Cardiac muscle cell (in vitro differentiated cells and primary cell): ENCODE results near the gene KCNMA1. TPM values are rescaled to one million over a fixed set of nuclear protein-coding genes. Genes with fewer than 3 reads are reported as not detected.

Experiments used
- DNase-seq, 2 donors: peaks; one replicate each; pipeline versions ENCODE4 v3.0.0 to v3.0.0-alpha.2; 2010 to 2017; ENCODE audit warnings: low read depth in 1 of 2, low spot score in 1 of 2
- H3K27ac ChIP-seq: fragments of 200-600 bp; sonication (generic); 2 replicates; pipeline ENCODE4 v1.5.1; 2016
- H3K27me3 ChIP-seq: fragments of 200-600 bp; sonication (generic); 2 replicates; pipeline ENCODE4 v1.6.0; 2016; ENCODE audit warnings: control low read depth
- H3K36me3 ChIP-seq: fragments of 200-600 bp; sonication (generic); 2 replicates; pipeline ENCODE4 v1.5.1; 2016; ENCODE audit warnings: control low read depth
- H3K4me1 ChIP-seq: fragments of 200-600 bp; sonication (generic); 2 replicates; pipeline ENCODE4 v1.8.1; 2017; ENCODE audit warnings: low read depth, mild to moderate bottlenecking, mixed run types
- H3K4me3 ChIP-seq: fragments of 200-600 bp; sonication (generic); 2 replicates; pipeline ENCODE4 v1.5.1; 2016; ENCODE audit warnings: mild to moderate bottlenecking
- H3K9me3 ChIP-seq: fragments of 200-600 bp; sonication (generic); 2 replicates; pipeline ENCODE4 v1.5.1; 2017; ENCODE audit warnings: low read depth, mild to moderate bottlenecking, control low read depth
- polyA plus RNA-seq: library from polyadenylated mRNA; unstranded; fragments of >200 nt; fragmentation: Nextera tagmentation; extraction: Ambion mirVana; gene quantifications from 2 replicates; pipeline ENCODE4 v1.2.1, GENCODE V29; 2016
- total RNA-seq: library from RNA; depleted of rRNA; stranded (reverse); fragments of >200 nt; gene quantifications from 2 replicates; pipeline ENCODE4 v1.2.3, GENCODE V29; 2016
- TF ChIP-seq, protein P1 (sequence below): IDR thresholded peaks from 2 replicates; pipeline ENCODE4 v1.5.1; 2012; ENCODE audit warnings: low read depth, mild to moderate bottlenecking, low read length

KCNMA1 gene
- total and polyA plus RNA-seq, 2 experiments from 2014 or later = 1.8 to 1.9 TPM

DNA sequence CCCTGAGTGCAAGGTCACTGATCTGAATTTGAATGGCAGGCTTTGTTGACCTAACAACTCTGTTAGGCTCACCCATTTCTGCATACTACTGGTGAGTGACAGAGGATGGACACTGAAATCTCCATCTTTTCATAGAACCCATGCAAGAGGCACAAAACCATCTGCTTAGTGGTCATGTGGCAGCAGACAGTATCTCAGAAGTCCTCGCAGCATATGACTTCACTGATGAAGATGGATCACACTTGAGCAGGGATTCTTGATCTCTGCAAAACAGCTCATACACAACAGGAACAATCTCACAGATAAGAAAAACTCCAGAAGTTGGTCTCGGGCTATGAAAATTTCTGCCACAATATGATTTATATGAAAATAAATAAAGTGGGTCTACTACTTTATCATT lies 487.9 kb downstream of the KCNMA1 start:
- Histone ChIP-seq H3K27ac (no peak overlapping the region), H3K27me3 (no peaks in the 10 kb centered on the region), H3K4me3 (no peak overlapping the region), H3K4me1 (peaks cover 3% of the 10 kb centered on the region), H3K36me3 (no peaks in the 10 kb centered on the region), H3K9me3 (no peaks in the 10 kb centered on the region)
- TF ChIP-seq, protein P1, sequence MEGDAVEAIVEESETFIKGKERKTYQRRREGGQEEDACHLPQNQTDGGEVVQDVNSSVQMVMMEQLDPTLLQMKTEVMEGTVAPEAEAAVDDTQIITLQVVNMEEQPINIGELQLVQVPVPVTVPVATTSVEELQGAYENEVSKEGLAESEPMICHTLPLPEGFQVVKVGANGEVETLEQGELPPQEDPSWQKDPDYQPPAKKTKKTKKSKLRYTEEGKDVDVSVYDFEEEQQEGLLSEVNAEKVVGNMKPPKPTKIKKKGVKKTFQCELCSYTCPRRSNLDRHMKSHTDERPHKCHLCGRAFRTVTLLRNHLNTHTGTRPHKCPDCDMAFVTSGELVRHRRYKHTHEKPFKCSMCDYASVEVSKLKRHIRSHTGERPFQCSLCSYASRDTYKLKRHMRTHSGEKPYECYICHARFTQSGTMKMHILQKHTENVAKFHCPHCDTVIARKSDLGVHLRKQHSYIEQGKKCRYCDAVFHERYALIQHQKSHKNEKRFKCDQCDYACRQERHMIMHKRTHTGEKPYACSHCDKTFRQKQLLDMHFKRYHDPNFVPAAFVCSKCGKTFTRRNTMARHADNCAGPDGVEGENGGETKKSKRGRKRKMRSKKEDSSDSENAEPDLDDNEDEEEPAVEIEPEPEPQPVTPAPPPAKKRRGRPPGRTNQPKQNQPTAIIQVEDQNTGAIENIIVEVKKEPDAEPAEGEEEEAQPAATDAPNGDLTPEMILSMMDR = no peak
- DNase-seq = no peak

DNA sequence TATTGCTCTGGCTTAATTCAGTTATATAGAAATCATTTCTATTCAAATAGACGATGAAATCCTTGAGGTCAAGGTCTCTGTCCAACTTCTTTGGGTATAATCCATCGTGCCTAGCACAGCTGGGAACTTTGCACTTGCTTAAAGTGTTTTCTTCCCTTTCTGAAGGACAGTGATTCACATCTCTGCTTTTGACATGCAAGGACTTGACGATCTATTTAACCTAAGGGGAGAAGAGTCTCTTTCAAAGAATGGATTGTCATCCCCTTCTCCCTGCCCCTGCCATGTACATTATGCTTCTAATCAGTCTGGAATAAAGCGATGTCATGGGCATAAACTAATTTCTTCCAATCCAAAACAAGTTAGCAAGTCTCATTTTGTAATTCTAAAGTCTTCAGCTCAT lies 488.6 kb downstream of the KCNMA1 start:
- Histone ChIP-seq H3K9me3 (no peaks in the 10 kb centered on the region), H3K27ac (no peak overlapping the region), H3K27me3 (no peaks in the 10 kb centered on the region), H3K4me3 (no peak overlapping the region), H3K36me3 (no peaks in the 10 kb centered on the region), H3K4me1 (peaks cover 3% of the 10 kb centered on the region)
- TF ChIP-seq, protein P1 = no peak
- DNase-seq = no peak

DNA sequence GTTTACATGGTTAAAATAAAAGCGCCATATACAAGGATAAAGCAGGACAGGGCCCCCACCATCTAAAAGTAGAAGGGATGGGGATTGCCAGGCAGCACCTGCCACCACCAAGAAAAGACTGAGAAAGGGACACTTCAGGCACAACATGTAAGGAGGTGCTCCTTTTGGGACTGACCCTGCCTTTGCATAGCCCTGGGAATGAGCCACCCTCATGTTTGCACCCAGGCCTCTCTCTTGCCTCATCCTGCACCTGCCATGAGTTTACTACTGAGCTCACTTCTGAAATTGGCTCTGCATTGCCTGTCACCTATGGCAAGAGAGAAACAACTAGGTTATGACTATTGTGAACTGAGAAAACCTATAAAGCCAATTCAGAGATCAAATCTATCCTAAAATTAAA lies 489.7 kb downstream of the KCNMA1 start:
- Histone ChIP-seq H3K36me3 (no peaks in the 10 kb centered on the region), H3K9me3 (no peaks in the 10 kb centered on the region), H3K27ac (no peak overlapping the region), H3K27me3 (no peaks in the 10 kb centered on the region), H3K4me3 (no peak overlapping the region), H3K4me1 (peaks cover 3% of the 10 kb centered on the region)
- TF ChIP-seq, protein P1 = no peak
- DNase-seq = no peak

DNA sequence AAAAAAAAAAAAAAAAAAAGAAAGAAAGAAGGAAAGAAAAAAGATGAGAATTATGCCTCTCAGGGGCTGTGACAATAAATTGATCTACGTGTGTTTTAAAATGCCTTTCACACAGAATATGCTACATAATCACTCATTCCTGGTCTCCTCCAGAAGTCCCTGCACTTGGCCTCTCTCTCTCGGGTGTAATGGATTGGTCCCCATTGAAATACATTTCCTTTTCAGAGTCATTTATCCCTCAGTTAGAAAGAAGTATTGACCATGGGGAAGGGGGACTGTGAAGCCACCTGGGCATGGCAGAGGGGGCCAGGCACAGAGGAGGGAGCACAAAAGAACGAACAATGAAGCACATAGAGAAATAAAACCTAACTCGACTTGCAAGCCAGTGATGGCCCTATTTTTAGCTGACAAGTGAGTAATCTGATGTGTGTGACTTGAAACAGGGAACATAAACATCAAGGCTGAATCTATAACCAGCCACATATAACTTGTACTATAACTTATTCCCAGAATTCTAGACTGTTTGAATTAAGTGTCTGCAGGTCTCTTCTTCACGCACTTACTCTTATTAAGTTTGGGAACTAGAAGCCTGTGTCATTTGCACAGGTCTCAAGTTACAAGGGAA lies 490.8 kb downstream of the KCNMA1 start:
- no peak for DNase-seq
- TF ChIP-seq, protein P1 = no peak
- peaks cover 3% of the 10 kb centered on the region for H3K4me1 ChIP-seq
- no peaks in the 10 kb centered on the region for H3K36me3 ChIP-seq
- H3K9me3 ChIP-seq = no peaks in the 10 kb centered on the region
- no peak overlapping the region for H3K4me3 ChIP-seq
- no peaks in the 10 kb centered on the region for H3K27me3 ChIP-seq
- no peak overlapping the region for H3K27ac ChIP-seq

DNA sequence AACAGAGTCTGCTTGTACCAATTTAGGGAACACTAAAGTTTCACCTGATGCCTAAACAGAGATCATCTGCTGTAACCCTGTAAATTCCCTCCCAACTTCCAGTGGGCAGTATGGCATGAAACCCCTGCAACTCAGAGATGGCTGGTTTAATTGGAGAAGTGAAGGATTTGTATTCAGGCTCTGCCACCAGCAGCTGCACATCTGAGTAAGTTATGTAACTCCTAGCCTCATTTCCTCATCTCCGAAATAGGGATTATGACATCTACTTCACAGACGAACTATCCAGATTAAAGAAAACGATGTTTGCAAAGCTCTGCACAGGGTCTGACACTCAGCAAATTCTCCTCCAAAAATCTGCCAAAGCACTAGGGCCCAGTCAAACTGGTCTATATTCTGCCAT lies 493.0 kb downstream of the KCNMA1 start:
- TF ChIP-seq, protein P1 = no peak
- peaks cover 3% of the 10 kb centered on the region for H3K4me1 ChIP-seq
- H3K4me3 ChIP-seq = no peak overlapping the region
- no peaks in the 10 kb centered on the region for H3K9me3 ChIP-seq
- no peak for DNase-seq
- H3K36me3 ChIP-seq = no peaks in the 10 kb centered on the region
- no peak overlapping the region for H3K27ac ChIP-seq
- H3K27me3 ChIP-seq = no peaks in the 10 kb centered on the region
